OCI-LY3 (cell line): ENCODE results near the gene CST3.

Source experiments
- CTCF ChIP-seq: fragments of 200-600, 300-600 bp; sonication (generic); IDR thresholded peaks from 2 replicates; pipeline ENCODE4 v1.5.1; 2014; ENCODE audit warnings: antibody characterized with exemption, low read length, low read depth
- EZH2phosphoT487 ChIP-seq: fragments of 200-600 bp; shearing (Covaris generic); IDR thresholded peaks from 2 replicates; pipeline ENCODE4 v1.6.1; 2018; ENCODE audit warnings: antibody characterized with exemption, mixed run types, low read depth

- TF ChIP-seq CTCF (no peak), EZH2phosphoT487 (no peak)
Observed at GRCh38 chr20:23596579-23597250, 41.0 kb downstream of the CST3 start.
